Fibroblast of lung (primary cell): ENCODE results near the gene PMP22. TPM values are rescaled to one million over a fixed set of nuclear protein-coding genes. Genes with fewer than 3 reads are reported as not detected.

Source experiments
- DNase-seq, 2 donors: peaks; one replicate each; pipeline versions ENCODE4 v3.0.0 to v3.0.0-alpha.2; 2010; ENCODE audit warnings: low read depth in 2 of 2
- H2AFZ ChIP-seq: 2 replicates; pipeline ENCODE4 v1.5.1; 2012; ENCODE audit warnings: low read length, control low read depth, inconsistent platforms
- H3K27ac ChIP-seq: 2 replicates; pipeline ENCODE4 v1.5.1; 2011; ENCODE audit warnings: low read length, control low read depth; ENCODE audit not compliant: insufficient read depth
- H3K27me3 ChIP-seq: 2 replicates; pipeline ENCODE4 v1.5.1; 2011; ENCODE audit warnings: mild to moderate bottlenecking, low read length; ENCODE audit not compliant: control insufficient read depth, insufficient read depth
- H3K36me3 ChIP-seq: 2 replicates; pipeline ENCODE4 v1.5.1; 2011; ENCODE audit warnings: low read length; ENCODE audit not compliant: control insufficient read depth, insufficient read depth
- H3K4me1 ChIP-seq: 2 replicates; pipeline ENCODE4 v1.5.1; 2011; ENCODE audit warnings: low read length; ENCODE audit not compliant: control insufficient read depth, insufficient read depth; ENCODE audit errors: extremely low read depth
- H3K4me2 ChIP-seq: 2 replicates; pipeline ENCODE4 v1.5.1; 2011; ENCODE audit warnings: low read length, control low read depth; ENCODE audit not compliant: insufficient read depth; ENCODE audit errors: extremely low read depth
- H3K4me3 ChIP-seq, 4 experiments: fragments of 200-600 bp in 1 of 4; sonication (generic) in 1 of 4; replicated peaks in 1 of 4; 2 replicates each; pipeline ENCODE4 v1.5.1; 2011 to 2016; ENCODE audit warnings: low read length in 4 of 4, low read depth in 3 of 4, mild to moderate bottlenecking in 3 of 4, control low read depth in 2 of 4, inconsistent platforms in 1 of 4, mixed read lengths in 1 of 4; ENCODE audit not compliant: insufficient read depth in 1 of 4; ENCODE audit errors: control extremely low read depth in 1 of 4
- H3K79me2 ChIP-seq: 2 replicates; pipeline ENCODE4 v1.5.1; 2012; ENCODE audit warnings: mild to moderate bottlenecking, low read length, inconsistent platforms; ENCODE audit not compliant: control insufficient read depth, insufficient read depth
- H3K9ac ChIP-seq: 2 replicates; pipeline ENCODE4 v1.5.1; 2011; ENCODE audit warnings: mild to moderate bottlenecking, low read length, control low read depth; ENCODE audit not compliant: insufficient read depth
- H3K9me3 ChIP-seq: 2 replicates; pipeline ENCODE4 v1.5.1; 2012; ENCODE audit warnings: low read depth, low read length; ENCODE audit not compliant: control insufficient read depth, insufficient read depth
- H4K20me1 ChIP-seq: 2 replicates; pipeline ENCODE4 v1.5.1; 2011; ENCODE audit warnings: low read length; ENCODE audit not compliant: control insufficient read depth, insufficient read depth; ENCODE audit errors: extremely low read depth
- CTCF ChIP-seq, 2 donors: IDR thresholded peaks in 1 of 2; conservative IDR thresholded peaks in 1 of 2; 1 replicate in 1 of 2; 2 replicates in 1 of 2; pipeline ENCODE4 v1.5.1; 2011 to 2012; ENCODE audit warnings: low read length in 2 of 2, control low read depth in 1 of 2, inconsistent platforms in 1 of 2, low read depth in 1 of 2, mild to moderate bottlenecking in 1 of 2
- EZH2 ChIP-seq: IDR thresholded peaks from 2 replicates; pipeline ENCODE4 v1.5.1; 2012; ENCODE audit warnings: low read length, control low read depth, mild to moderate bottlenecking; ENCODE audit errors: missing control alignments
- polyA plus RNA-seq, 2 donors: library from polyadenylated mRNA; depleted of rRNA in 1 of 2; stranded (reverse) in 1 of 2; unstranded in 1 of 2; fragments of >200 nt; gene quantifications; 2 replicates each; pipeline ENCODE4 v1.2.1, GENCODE V29; 2011 to 2012; ENCODE audit warnings: missing spikeins in 1 of 2
- total RNA-seq: library from RNA; depleted of rRNA; stranded (reverse); fragments of >200 nt; gene quantifications from 2 replicates; pipeline ENCODE4 v1.2.1, GENCODE V29; 2014

Gene PMP22
- total and polyA plus RNA-seq, 2 donors (not counting 1 experiment from before 2014, with no cell fraction given): 74.0 to 269 TPM

- no peaks in the 10 kb centered on the region for H3K27me3 ChIP-seq
- no peak overlapping the region for H3K4me3 ChIP-seq
- H4K20me1 ChIP-seq: no peaks in the 10 kb centered on the region
- no peaks in the 10 kb centered on the region for H3K4me1 ChIP-seq
- H3K79me2 ChIP-seq: peaks cover 51% of the 10 kb centered on the region
- no peak overlapping the region for H3K4me2 ChIP-seq
- TF ChIP-seq CTCF (conservative IDR thresholded peaks at IDR 0.05 in 1 of 2, IDR thresholded peaks at IDR 0.05 in 1 of 2; ENCODE audit: low read depth in 1 of 2, low read length in 2 of 2) (peak; percentile 28 to 35), EZH2 (no peak)
- no peak overlapping the region for H2AFZ ChIP-seq
- no peak overlapping the region for H3K27ac ChIP-seq
- H3K36me3 ChIP-seq: peaks cover 7% of the 10 kb centered on the region
- DNase-seq: peak in 1 of 2 donors; percentile 27
- no peak overlapping the region for H3K9ac ChIP-seq
- H3K9me3 ChIP-seq: no peaks in the 10 kb centered on the region
Measured at GRCh38 chr17:15247891-15248529, 17.1 kb downstream of the PMP22 start.

- TF ChIP-seq CTCF (conservative IDR thresholded peaks at IDR 0.05 in 1 of 2, IDR thresholded peaks at IDR 0.05 in 1 of 2; ENCODE audit: low read depth in 1 of 2, low read length in 2 of 2) (no peak), EZH2 (no peak)
- peaks cover 39% of the 10 kb centered on the region for H3K79me2 ChIP-seq
- H2AFZ ChIP-seq: no peak overlapping the region
- no peak overlapping the region for H3K27ac ChIP-seq
- H3K27me3 ChIP-seq: no peaks in the 10 kb centered on the region
- H4K20me1 ChIP-seq: no peaks in the 10 kb centered on the region
- H3K4me1 ChIP-seq: no peaks in the 10 kb centered on the region
- H3K9ac ChIP-seq: no peak overlapping the region
- H3K36me3 ChIP-seq: peaks cover 3% of the 10 kb centered on the region
- H3K9me3 ChIP-seq: no peaks in the 10 kb centered on the region
- no peak overlapping the region for H3K4me3 ChIP-seq
- no peak overlapping the region for H3K4me2 ChIP-seq
- no peak for DNase-seq
Measured at GRCh38 chr17:15245054-15245453, 20.1 kb downstream of the PMP22 start.

GRCh38 chr17:15240644-15241043, 24.5 kb downstream of the PMP22 start:
- Histone ChIP-seq H4K20me1 (no peaks in the 10 kb centered on the region), H3K27me3 (no peaks in the 10 kb centered on the region), H3K4me2 (no peak overlapping the region), H3K9ac (no peak overlapping the region), H3K4me3 (no peak overlapping the region), H3K9me3 (no peaks in the 10 kb centered on the region), H3K36me3 (peaks cover 12% of the 10 kb centered on the region), H2AFZ (no peak overlapping the region), H3K27ac (no peak overlapping the region), H3K79me2 (peaks cover 19% of the 10 kb centered on the region), H3K4me1 (peaks cover 2% of the 10 kb centered on the region)
- TF ChIP-seq EZH2 (no peak), CTCF (conservative IDR thresholded peaks at IDR 0.05 in 1 of 2, IDR thresholded peaks at IDR 0.05 in 1 of 2; ENCODE audit: low read depth in 1 of 2, low read length in 2 of 2) (no peak)
- peak in 1 of 2 donors; percentile 19 for DNase-seq
